ACC112 (cell line): ENCODE results near the gene LAMA4.

ENCODE experiments used
- H2AFZ ChIP-seq: fragments of 200-600 bp; sonication (generic); one replicate; pipeline ENCODE4 v1.6.0; 2017; ENCODE audit warnings: antibody characterized with exemption, low read length; ENCODE audit not compliant: unreplicated experiment
- H3K27ac ChIP-seq: fragments of 200-600 bp; sonication (generic); 2 replicates; pipeline ENCODE4 v1.5.1; 2014; ENCODE audit warnings: low read depth, mild to moderate bottlenecking, antibody characterized with exemption, low read length, moderate library complexity
- H3K27me3 ChIP-seq: fragments of 200-600 bp; sonication (generic); 2 replicates; pipeline ENCODE4 v1.6.1; 2014; ENCODE audit warnings: mild to moderate bottlenecking, antibody characterized with exemption, low read length, moderate library complexity, mixed read lengths; ENCODE audit not compliant: insufficient read depth
- H3K36me3 ChIP-seq: fragments of 200-600 bp; sonication (generic); 2 replicates; pipeline ENCODE4 v1.6.1; 2016; ENCODE audit warnings: mild to moderate bottlenecking, antibody characterized with exemption, low read length, moderate library complexity, mixed read lengths; ENCODE audit not compliant: insufficient read depth
- H3K4me1 ChIP-seq: fragments of 200-600 bp; sonication (generic); one replicate; pipeline ENCODE4 v1.6.1; 2016; ENCODE audit warnings: low read length, mixed read lengths; ENCODE audit not compliant: insufficient read depth, unreplicated experiment, control insufficient read depth
- H3K4me3 ChIP-seq: fragments of 200-600 bp; sonication (generic); 2 replicates; pipeline ENCODE4 v1.5.1; 2014; ENCODE audit warnings: mild to moderate bottlenecking, low read depth, low read length
- H3K79me2 ChIP-seq: fragments of 200-600 bp; sonication (generic); one replicate; pipeline ENCODE4 v1.6.0; 2016; ENCODE audit warnings: low read length; ENCODE audit not compliant: control insufficient read depth, unreplicated experiment, insufficient read depth

The LAMA4 gene

DNA sequence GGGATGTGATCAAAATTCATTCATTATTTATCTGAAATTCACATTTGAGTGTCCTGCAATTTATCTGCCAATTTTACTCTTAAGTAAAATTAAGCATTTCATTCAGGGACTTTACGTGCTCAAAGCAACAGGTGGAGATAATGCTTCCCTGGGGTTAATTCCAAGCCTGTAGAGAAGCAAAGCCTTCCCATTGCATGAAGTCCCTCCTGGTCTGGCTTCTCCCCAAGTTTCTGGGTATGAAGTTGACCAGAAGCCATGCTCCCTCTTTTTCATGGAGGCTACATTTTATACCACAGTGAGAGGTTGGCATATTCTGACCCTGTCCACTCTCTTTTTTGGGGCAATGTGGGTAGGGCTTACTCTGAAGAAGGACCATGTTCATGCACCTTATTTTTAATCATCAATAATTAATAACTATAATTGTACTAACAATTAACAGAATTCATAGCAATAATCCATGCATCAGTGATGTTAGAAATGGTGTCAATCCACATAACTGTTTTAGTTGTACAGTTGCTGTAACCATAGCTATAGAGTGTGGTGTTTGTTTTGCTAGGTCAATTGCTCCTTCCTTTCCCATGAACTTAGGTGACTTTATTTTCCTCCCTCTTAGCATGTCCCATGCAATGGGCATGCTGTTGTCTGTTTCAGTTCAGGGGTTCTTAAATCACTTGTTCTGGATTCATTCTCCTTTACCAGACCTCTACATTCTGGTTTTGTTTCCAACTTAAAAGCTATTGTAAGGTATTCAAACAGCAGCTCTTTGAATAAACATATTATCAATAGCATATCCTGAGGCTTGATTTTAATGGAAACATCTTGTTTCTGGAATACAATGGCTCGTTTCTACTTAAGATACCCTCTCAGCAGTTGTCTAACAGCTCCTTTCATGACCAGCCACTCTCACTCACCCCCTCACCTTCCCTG lies 1.5 kb downstream of the LAMA4 start:
- Histone ChIP-seq H3K36me3 (peaks cover 20% of the 10 kb centered on the region), H3K4me3 (peak overlapping the region; percentile 89), H3K79me2 (peaks cover 70% of the 10 kb centered on the region), H3K27ac (peak overlapping the region; percentile 90), H3K27me3 (no peaks in the 10 kb centered on the region), H2AFZ (no peak overlapping the region), H3K4me1 (peaks cover 37% of the 10 kb centered on the region)

- H3K36me3 ChIP-seq: peaks cover 30% of the 10 kb centered on the region
- peak overlapping the region; percentile 90 for H3K27ac ChIP-seq
- peak overlapping the region; percentile 89 for H3K4me3 ChIP-seq
- no peaks in the 10 kb centered on the region for H3K27me3 ChIP-seq
- H3K4me1 ChIP-seq: peaks cover 50% of the 10 kb centered on the region
- H3K79me2 ChIP-seq: peaks cover 83% of the 10 kb centered on the region
- H2AFZ ChIP-seq: no peak overlapping the region
These were observed 3.0 kb downstream of the LAMA4 start for GRCh38 chr6:112251171-112251875.

DNA sequence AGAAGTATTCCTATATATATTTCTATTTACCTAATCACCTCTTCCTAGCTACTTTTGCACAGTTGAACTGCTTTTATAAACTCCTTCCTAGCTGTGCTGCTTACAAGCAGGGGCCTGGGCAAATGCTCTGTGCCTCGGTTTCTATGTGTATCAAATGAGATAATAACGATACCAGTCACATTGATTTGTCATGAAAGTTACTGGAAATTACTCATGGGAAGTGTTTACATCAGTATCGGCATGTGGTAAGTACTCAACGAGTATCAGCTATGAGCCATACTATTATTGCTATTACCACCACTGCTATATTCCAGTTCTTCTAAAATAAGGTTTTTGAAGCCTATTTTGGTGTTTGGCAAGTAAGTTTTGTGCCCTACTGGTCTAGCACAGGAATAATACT lies 4.9 kb downstream of the LAMA4 start:
- Histone ChIP-seq H3K36me3 (peaks cover 46% of the 10 kb centered on the region), H3K79me2 (peaks cover 95% of the 10 kb centered on the region), H3K4me1 (peaks cover 61% of the 10 kb centered on the region), H3K4me3 (peak overlapping the region; percentile 89), H3K27ac (peak overlapping the region; percentile 90), H3K27me3 (no peaks in the 10 kb centered on the region), H2AFZ (no peak overlapping the region)

DNA sequence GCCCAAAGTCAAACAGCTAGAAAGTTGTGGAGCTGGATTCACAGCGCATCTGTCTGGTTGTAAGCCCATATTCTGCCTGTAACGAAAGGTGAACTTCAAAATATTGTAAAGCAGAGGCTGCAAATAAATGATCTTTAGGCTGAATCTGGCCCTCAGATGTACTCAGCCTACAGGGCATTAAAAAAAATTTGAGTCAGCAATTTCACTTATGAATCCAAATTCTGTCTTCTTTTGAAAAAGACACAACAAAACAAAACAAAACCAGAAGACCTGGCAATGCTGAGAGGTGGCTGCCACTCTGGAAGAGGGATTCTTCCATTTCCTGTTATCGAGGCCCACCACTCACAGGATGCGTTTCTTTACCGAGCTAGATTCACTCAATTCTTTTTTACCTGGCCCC lies 7.1 kb downstream of the LAMA4 start:
- Histone ChIP-seq H3K4me1 (peaks cover 77% of the 10 kb centered on the region), H3K4me3 (peak overlapping the region; percentile 66), H3K79me2 (peaks cover 88% of the 10 kb centered on the region), H3K27ac (peak overlapping the region; percentile 90), H3K27me3 (no peaks in the 10 kb centered on the region), H3K36me3 (peaks cover 56% of the 10 kb centered on the region), H2AFZ (no peak overlapping the region)

DNA sequence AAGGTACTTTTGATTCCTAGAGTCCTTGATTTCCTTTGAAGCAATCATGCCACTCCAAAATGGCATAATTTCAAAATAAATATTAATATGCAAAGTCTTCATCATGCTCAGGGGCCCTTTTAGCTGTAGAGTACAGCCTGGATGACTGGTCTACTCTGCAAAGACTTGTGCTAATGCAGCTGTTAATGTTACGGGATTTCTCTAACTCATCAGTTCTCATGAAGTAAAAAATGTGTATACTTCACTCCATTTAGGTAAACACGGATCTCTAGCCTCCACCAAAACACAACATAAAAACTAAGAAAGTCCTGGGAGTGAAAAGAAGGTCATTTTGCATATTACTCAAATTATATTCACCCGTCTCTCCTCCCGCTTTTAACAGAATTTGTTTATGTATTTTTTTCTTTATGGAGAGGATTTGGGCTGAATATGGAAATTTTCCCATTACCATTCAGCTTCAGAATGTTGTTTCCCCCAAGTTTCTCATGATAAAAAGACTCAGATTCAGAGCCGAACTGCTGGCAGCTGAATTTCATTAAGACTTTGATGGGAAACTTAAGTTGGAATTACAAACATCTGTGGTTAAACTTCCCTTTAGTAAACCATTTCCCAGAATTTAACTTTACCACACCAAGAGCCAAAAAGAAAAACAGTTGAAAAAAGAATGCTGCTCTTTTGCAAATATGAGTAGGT lies 8.7 kb downstream of the LAMA4 start:
- no peaks in the 10 kb centered on the region for H3K27me3 ChIP-seq
- H3K4me3 ChIP-seq: no peak overlapping the region
- peak overlapping the region; percentile 79 for H3K27ac ChIP-seq
- H2AFZ ChIP-seq: no peak overlapping the region
- peaks cover 54% of the 10 kb centered on the region for H3K36me3 ChIP-seq
- H3K79me2 ChIP-seq: peaks cover 86% of the 10 kb centered on the region
- H3K4me1 ChIP-seq: peaks cover 79% of the 10 kb centered on the region

- Histone ChIP-seq H3K27ac (peak overlapping the region; percentile 79), H2AFZ (no peak overlapping the region), H3K27me3 (no peaks in the 10 kb centered on the region), H3K36me3 (peaks cover 44% of the 10 kb centered on the region), H3K4me3 (peak overlapping the region; percentile 50), H3K4me1 (peaks cover 68% of the 10 kb centered on the region), H3K79me2 (peaks cover 76% of the 10 kb centered on the region)
These were observed 10.2 kb downstream of the LAMA4 start for GRCh38 chr6:112243861-112244827.

- H2AFZ ChIP-seq: no peak overlapping the region
- peaks cover 63% of the 10 kb centered on the region for H3K4me1 ChIP-seq
- peaks cover 62% of the 10 kb centered on the region for H3K79me2 ChIP-seq
- peak overlapping the region; percentile 79 for H3K27ac ChIP-seq
- no peaks in the 10 kb centered on the region for H3K27me3 ChIP-seq
- no peak overlapping the region for H3K4me3 ChIP-seq
- peaks cover 36% of the 10 kb centered on the region for H3K36me3 ChIP-seq
These were observed 12.4 kb downstream of the LAMA4 start for GRCh38 chr6:112241820-112242429.

DNA sequence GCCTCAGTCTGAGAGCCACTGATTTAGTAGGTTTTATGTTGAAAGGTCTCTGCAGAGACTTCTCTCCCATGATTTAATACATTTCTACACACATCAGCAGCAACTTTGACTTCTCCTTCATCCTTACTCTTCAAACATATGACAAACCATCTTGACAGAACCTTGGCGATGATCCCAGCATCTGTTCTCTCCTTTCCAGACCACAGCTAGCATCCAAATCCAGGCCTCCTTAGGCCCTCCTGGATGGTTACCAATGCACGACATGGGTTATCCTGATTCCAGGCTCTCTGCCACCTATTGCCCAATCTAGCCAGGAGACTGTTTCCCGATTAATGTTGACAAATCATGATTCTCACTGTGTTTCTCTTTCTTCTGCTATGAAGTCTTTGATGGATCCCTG lies 16.8 kb downstream of the LAMA4 start:
- H2AFZ ChIP-seq: no peak overlapping the region
- H3K27ac ChIP-seq: peak overlapping the region; percentile 96

GRCh38 chr6:112237066-112237465 lies 17.3 kb downstream of the LAMA4 start:
- H3K79me2 ChIP-seq: peaks cover 50% of the 10 kb centered on the region
- peak overlapping the region; percentile 96 for H3K27ac ChIP-seq
- H3K4me3 ChIP-seq: no peak overlapping the region
- H3K27me3 ChIP-seq: no peaks in the 10 kb centered on the region
- peaks cover 69% of the 10 kb centered on the region for H3K4me1 ChIP-seq
- H2AFZ ChIP-seq: no peak overlapping the region
- peaks cover 5% of the 10 kb centered on the region; the same call in 1 of the 2 replicates for H3K36me3 ChIP-seq

More for the DNA sequence above, 16.8 kb downstream of the LAMA4 start:
- Histone ChIP-seq H3K4me1 (peaks cover 69% of the 10 kb centered on the region), H3K27me3 (no peaks in the 10 kb centered on the region), H3K36me3 (peaks cover 7% of the 10 kb centered on the region; the same call in 1 of the 2 replicates), H3K79me2 (peaks cover 52% of the 10 kb centered on the region), H3K4me3 (no peak overlapping the region)
